Measurements from ENCODE around the gene OR14I1.
"Not testable (repeated sequence)": the region's sequence is repeated elsewhere in the genome, so short reads cannot be mapped to it uniquely, and the experiment has no call there.

OR14I1 gene

GRCh38 chr1:248686815-248687214 is 15.8 kb downstream of the OR14I1 start:
- H3K4me1 ChIP-seq: no peaks in the 10 kb centered on the region
- intact Hi-C loops (cut with DNase I; ENCODE audit: low total_unique reads): no loop called here
- DNase-seq: no peak
- H3K4me3 ChIP-seq: no peak overlapping the region
- no peaks in the 10 kb centered on the region for H3K36me3 ChIP-seq
- TF ChIP-seq CTCF (IDR thresholded peaks at IDR 0.05): no peak
- H3K27me3 ChIP-seq: no peaks in the 10 kb centered on the region
- peaks cover 0 to 5% (median 0%) of the 10 kb centered on the region in 3 donors for H3K9me3 ChIP-seq
- no peak overlapping the region for H3K27ac ChIP-seq

- Histone ChIP-seq H3K4me1 (no peaks in the 10 kb centered on the region), H3K4me3 (no peak overlapping the region), H3K27ac (no peak overlapping the region), H3K9me3 (no peaks in the 10 kb centered on the region), H3K36me3 (no peaks in the 10 kb centered on the region), H3K27me3 (no peaks in the 10 kb centered on the region)
- no peak for TF ChIP-seq CTCF (IDR thresholded peaks at IDR 0.05)
- DNase-seq: no peak
- intact Hi-C loops (cut with DNase I; ENCODE audit: low total_unique reads): no loop called here
Observed at GRCh38 chr1:248681651-248682050, 20.9 kb downstream of the OR14I1 start.

DNA sequence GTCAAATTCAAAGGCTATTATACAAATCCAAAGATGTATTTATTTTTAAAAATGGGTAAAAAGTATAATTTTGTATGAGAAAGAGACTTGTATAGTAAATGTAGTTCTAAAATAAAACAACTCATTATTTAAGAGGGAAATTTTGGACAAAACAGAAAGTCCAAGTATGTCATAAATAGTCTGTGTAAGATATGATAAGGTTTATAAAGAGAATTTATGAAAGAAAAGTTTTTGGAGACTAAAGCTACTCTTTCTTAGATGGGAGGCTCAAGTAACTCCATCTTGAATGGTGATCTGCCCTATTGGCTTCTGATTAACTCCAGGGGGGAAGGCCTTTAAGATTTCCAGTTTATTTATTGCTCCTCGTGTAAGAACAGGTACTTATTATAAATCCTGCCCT is 32.6 kb downstream of the OR14I1 start:
- no peaks in the 10 kb centered on the region for H3K4me1 ChIP-seq
- H3K27me3 ChIP-seq: peaks cover 0 to 4% of the 10 kb centered on the region in 2 donors
- no peak for DNase-seq
- TF ChIP-seq CTCF (IDR thresholded peaks at IDR 0.05): no peak
- H3K36me3 ChIP-seq: no peaks in the 10 kb centered on the region
- intact Hi-C loops (cut with DNase I; ENCODE audit: low total_unique reads): no loop called here
- no peak overlapping the region for H3K4me3 ChIP-seq
- no peaks in the 10 kb centered on the region for H3K9me3 ChIP-seq
- H3K27ac ChIP-seq: no peak overlapping the region

GRCh38 chr1:248663453-248664328 is 38.9 kb downstream of the OR14I1 start:
- H3K4me3 ChIP-seq; H3K4me1 ChIP-seq; H3K27me3 ChIP-seq; DNase-seq; H3K27ac ChIP-seq; intact Hi-C loops (cut with DNase I; ENCODE audit: low total_unique reads); H3K9me3 ChIP-seq; H3K36me3 ChIP-seq: not testable (repeated sequence)

DNA sequence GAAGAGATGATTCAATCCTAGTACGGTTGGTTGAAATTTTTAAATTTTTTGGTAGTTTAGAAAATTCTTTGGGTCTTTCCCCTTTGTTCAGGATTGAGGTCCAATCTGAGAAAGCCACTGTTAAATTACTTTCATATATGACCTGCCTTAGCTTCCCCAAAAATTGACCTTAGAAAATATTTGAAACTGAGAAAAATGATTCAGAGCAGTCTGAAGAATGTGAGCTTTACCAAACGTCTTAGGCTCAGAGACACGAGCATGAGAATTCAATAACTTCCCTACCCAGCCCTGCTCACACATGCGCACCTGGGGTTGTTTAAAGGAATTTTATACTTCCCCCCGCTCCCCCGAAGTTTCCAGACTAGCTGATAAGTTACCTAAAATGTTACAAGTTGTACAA is 45.8 kb downstream of the OR14I1 start:
- H3K4me1 ChIP-seq; H3K27me3 ChIP-seq; intact Hi-C loops (cut with DNase I; ENCODE audit: low total_unique reads); H3K9me3 ChIP-seq; H3K27ac ChIP-seq; DNase-seq; H3K4me3 ChIP-seq; H3K36me3 ChIP-seq: not testable (repeated sequence)

GRCh38 chr1:248655354-248655753 is 47.2 kb downstream of the OR14I1 start, which contains the start of gene OR2T27:
Gene OR2T27, minus strand, starts transcription at chr1:248655528. Its CDS starts 4,644 bp downstream, at chr1:248650884.
- H3K9me3 ChIP-seq; intact Hi-C loops (cut with DNase I; ENCODE audit: low total_unique reads); H3K4me1 ChIP-seq; H3K4me3 ChIP-seq; H3K36me3 ChIP-seq; DNase-seq; H3K27me3 ChIP-seq; H3K27ac ChIP-seq: not testable (repeated sequence)
